Body of pancreas (tissue), 4 donors: ENCODE results near the gene RIC3. TPM values are rescaled to one million over a fixed set of nuclear protein-coding genes. Genes with fewer than 3 reads are reported as not detected.

Experiments used
- ATAC-seq: fragments of 150-250 bp; one replicate; pipeline ENCODE4 v1.9.1; 2016
- DNase-seq, 4 donors: peaks; one replicate each; pipeline ENCODE4 v3.0.0-alpha.2; 2019
- H3K27ac ChIP-seq, 4 donors: fragments of 200-600 bp; sonication (generic); 1 replicate in 3 of 4; 2 replicates in 1 of 4; pipeline versions ENCODE4 v1.5.1 to v1.6.1; 2016 to 2019; ENCODE audit warnings: mild to moderate bottlenecking in 1 of 4, mixed read lengths in 1 of 4, moderate library complexity in 1 of 4
- H3K27me3 ChIP-seq, 2 donors: fragments of 200-600 bp; sonication (generic); one replicate each; pipeline ENCODE4 v1.6.0; 2016; ENCODE audit warnings: mild to moderate bottlenecking in 1 of 2
- H3K36me3 ChIP-seq, 2 donors: fragments of 200-600 bp; sonication (generic); replicated peaks in 1 of 2; 2 replicates each; pipeline ENCODE4 v1.5.1; 2016; ENCODE audit warnings: low read depth in 2 of 2; ENCODE audit not compliant: insufficient read depth in 1 of 2
- H3K4me1 ChIP-seq: fragments of 200-600 bp; sonication (generic); one replicate; pipeline ENCODE4 v1.6.0; 2016
- H3K4me3 ChIP-seq, 2 donors: fragments of 200-600 bp; sonication (generic); 1 replicate in 1 of 2; 2 replicates in 1 of 2; pipeline ENCODE4 v1.5.1; 2016 to 2019
- H3K9me3 ChIP-seq, 3 donors: fragments of 200-600 bp; sonication (generic); 1 replicate in 2 of 3; 2 replicates in 1 of 3; pipeline ENCODE4 v1.5.1; 2016
- CTCF ChIP-seq, 7 experiments: fragments of 450-650 bp in 4 of 7; fragments of 200-600 bp in 3 of 7; sonication (generic) in 3 of 7; IDR thresholded peaks; one replicate each; pipeline ENCODE4 v1.5.1; 2016 to 2019; ENCODE audit warnings: antibody characterized with exemption in 7 of 7
- POLR2A ChIP-seq, 3 donors: fragments of 450-650 bp; IDR thresholded peaks; one replicate each; pipeline ENCODE4 v1.6.1; 2016; ENCODE audit warnings: antibody characterized with exemption in 3 of 3, mild to moderate bottlenecking in 2 of 3
- WGBS, 2 donors: methylation state at CpG; one replicate each; pipeline ENCODE4 v1.1.5; 2017; 5-methylcytosine and 5-hydroxymethylcytosine counted together
- intact Hi-C: fragments of 100-400 bp; cut with DNase I; formaldehyde crosslinking; loops from one replicate; pipeline ENCODE4 v1.15.1; 2023
- total RNA-seq, 2 donors: library from RNA; depleted of rRNA; stranded (reverse); fragments of >200 nt; gene quantifications; one replicate each; pipeline ENCODE4 v1.1.0, GENCODE V29; 2016

Gene RIC3
- total RNA-seq, 2 donors from 2014 or later: 40.0 to 44.5 TPM

- 76 to 86% methylated on average over 8 to 9 of the region's 9 CpGs for WGBS, 2 donors
- H3K27me3 ChIP-seq: no peaks in the 10 kb centered on the region
- intact Hi-C loops: loop anchor here (5.0 kb wide), 1 partner anchor 57 kb away; no protein-coding TSS in a partner anchor
- no peak overlapping the region for H3K27ac ChIP-seq
- no peaks in the 10 kb centered on the region for H3K9me3 ChIP-seq
- ATAC-seq (no peak), DNase-seq (peak in 1 of 4 donors; percentile 8)
- H3K4me1 ChIP-seq: no peaks in the 10 kb centered on the region
- H3K36me3 ChIP-seq: no peaks in the 10 kb centered on the region
- no peak for TF ChIP-seq POLR2A (IDR thresholded peaks at IDR 0.05)
- no peak for TF ChIP-seq CTCF (IDR thresholded peaks at IDR 0.05)
- no peak overlapping the region for H3K4me3 ChIP-seq
These were observed 74.8 kb downstream of the RIC3 start for GRCh38 chr11:8093931-8094575.

- TF ChIP-seq POLR2A (IDR thresholded peaks at IDR 0.05) (no peak), CTCF (IDR thresholded peaks at IDR 0.05) (peak in 6 of 7 experiments; percentile 45 to 73 (median 63))
- ATAC-seq (peak; percentile 73), DNase-seq (peak; percentile 69 to 81 (median 78))
- Histone ChIP-seq H3K36me3 (no peaks in the 10 kb centered on the region), H3K9me3 (no peaks in the 10 kb centered on the region), H3K27me3 (no peaks in the 10 kb centered on the region), H3K27ac (no peak overlapping the region), H3K4me1 (no peaks in the 10 kb centered on the region), H3K4me3 (no peak overlapping the region)
- intact Hi-C loops: loop anchor here (5.0 kb wide), 1 partner anchor 56 kb away; no protein-coding TSS in a partner anchor
- 34 to 40% methylated on average over 11 of the region's 11 CpGs for WGBS, 2 donors
These were observed 76.0 kb downstream of the RIC3 start for GRCh38 chr11:8092587-8093424.

GRCh38 chr11:8091721-8092120 lies 77.1 kb downstream of the RIC3 start:
- Histone ChIP-seq H3K9me3 (no peaks in the 10 kb centered on the region), H3K4me1 (no peaks in the 10 kb centered on the region), H3K4me3 (no peak overlapping the region), H3K27ac (no peak overlapping the region), H3K36me3 (no peaks in the 10 kb centered on the region), H3K27me3 (no peaks in the 10 kb centered on the region)
- TF ChIP-seq POLR2A (IDR thresholded peaks at IDR 0.05) (no peak), CTCF (IDR thresholded peaks at IDR 0.05) (no peak)
- intact Hi-C loops: loop anchor here (5.0 kb wide), 1 partner anchor 54 kb away; no protein-coding TSS in a partner anchor
- WGBS, 2 donors: 72 to 77% methylated on average over 5 of the region's 5 CpGs
- ATAC-seq: no peak
- DNase-seq: peak in 1 of 4 donors; percentile 6

GRCh38 chr11:8090756-8091155 lies 78.1 kb downstream of the RIC3 start:
- Histone ChIP-seq H3K4me3 (no peak overlapping the region), H3K4me1 (no peaks in the 10 kb centered on the region), H3K27ac (no peak overlapping the region), H3K36me3 (no peaks in the 10 kb centered on the region), H3K9me3 (no peaks in the 10 kb centered on the region), H3K27me3 (no peaks in the 10 kb centered on the region)
- DNase-seq (peak in 3 of 4 donors; percentile 22 to 54 (median 40)), ATAC-seq (no peak)
- TF ChIP-seq POLR2A (IDR thresholded peaks at IDR 0.05) (no peak), CTCF (IDR thresholded peaks at IDR 0.05) (peak; percentile 28 to 42 (median 31))
- intact Hi-C loops: loop anchor here (5.0 kb wide), 1 partner anchor 53 kb away; no protein-coding TSS in a partner anchor
- WGBS, 2 donors: 34 to 41% methylated on average over 5 of the region's 5 CpGs
